Brain microvascular endothelial cell (primary cell): ENCODE data around the gene APCS.

ENCODE experiments used
- DNase-seq: peaks from one replicate; pipeline ENCODE4 v3.0.0-alpha.2; 2020
- H3K27ac ChIP-seq: fragments of 250-450 bp; sonication (Bioruptor Pico); 2 replicates; pipeline ENCODE4 v1.5.1; 2020; ENCODE audit warnings: mild to moderate bottlenecking, moderate library complexity
- H3K27me3 ChIP-seq: fragments of 250-450 bp; sonication (Bioruptor Pico); replicated peaks from 2 replicates; pipeline ENCODE4 v1.5.1; 2020; ENCODE audit warnings: mild to moderate bottlenecking
- H3K36me3 ChIP-seq: fragments of 250-450 bp; sonication (Bioruptor Pico); replicated peaks from 2 replicates; pipeline ENCODE4 v1.5.1; 2020; ENCODE audit warnings: mild to moderate bottlenecking
- H3K4me3 ChIP-seq: 2 replicates; pipeline ENCODE4 v1.5.1; 2011; ENCODE audit warnings: low read depth, mild to moderate bottlenecking, control low read depth, low read length, moderate library complexity
- in situ Hi-C: cut with HindIII; loops from 2 replicates; pipeline ENCODE4 v1.10.0; 2017; ENCODE audit warnings: low sequenced_read_pairs, low pct_ligation_motif_present
- TF ChIP-seq, protein P1 (sequence below): IDR thresholded peaks from 2 replicates; pipeline ENCODE4 v1.5.1; 2011; ENCODE audit warnings: low read depth, mild to moderate bottlenecking, moderate library complexity, low read length, control low read depth, inconsistent platforms; ENCODE audit errors: missing control alignments

Gene APCS

DNA sequence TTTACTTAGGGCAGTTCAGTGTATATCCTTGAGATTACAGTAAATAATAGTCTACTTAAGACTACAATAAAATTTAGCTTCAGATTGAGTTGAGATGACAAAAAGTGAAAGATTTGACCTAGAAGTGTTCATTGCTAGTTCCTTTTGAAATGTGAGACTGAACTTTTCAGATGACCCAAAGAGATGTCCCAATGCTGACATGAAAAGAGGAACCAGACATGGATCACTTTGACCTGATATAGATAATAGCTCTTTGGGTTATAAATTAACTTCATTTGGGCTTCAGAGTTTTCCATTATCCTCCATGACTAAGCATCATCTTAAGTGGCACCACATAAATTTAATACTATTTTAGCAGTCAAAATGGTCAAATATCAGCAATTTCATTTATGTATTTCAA is 26.1 kb upstream of the APCS start:
- Histone ChIP-seq H3K4me3 (no peak overlapping the region), H3K36me3 (no peaks in the 10 kb centered on the region), H3K27me3 (no peaks in the 10 kb centered on the region), H3K27ac (no peak overlapping the region)
- no peak for DNase-seq
- TF ChIP-seq, protein P1, sequence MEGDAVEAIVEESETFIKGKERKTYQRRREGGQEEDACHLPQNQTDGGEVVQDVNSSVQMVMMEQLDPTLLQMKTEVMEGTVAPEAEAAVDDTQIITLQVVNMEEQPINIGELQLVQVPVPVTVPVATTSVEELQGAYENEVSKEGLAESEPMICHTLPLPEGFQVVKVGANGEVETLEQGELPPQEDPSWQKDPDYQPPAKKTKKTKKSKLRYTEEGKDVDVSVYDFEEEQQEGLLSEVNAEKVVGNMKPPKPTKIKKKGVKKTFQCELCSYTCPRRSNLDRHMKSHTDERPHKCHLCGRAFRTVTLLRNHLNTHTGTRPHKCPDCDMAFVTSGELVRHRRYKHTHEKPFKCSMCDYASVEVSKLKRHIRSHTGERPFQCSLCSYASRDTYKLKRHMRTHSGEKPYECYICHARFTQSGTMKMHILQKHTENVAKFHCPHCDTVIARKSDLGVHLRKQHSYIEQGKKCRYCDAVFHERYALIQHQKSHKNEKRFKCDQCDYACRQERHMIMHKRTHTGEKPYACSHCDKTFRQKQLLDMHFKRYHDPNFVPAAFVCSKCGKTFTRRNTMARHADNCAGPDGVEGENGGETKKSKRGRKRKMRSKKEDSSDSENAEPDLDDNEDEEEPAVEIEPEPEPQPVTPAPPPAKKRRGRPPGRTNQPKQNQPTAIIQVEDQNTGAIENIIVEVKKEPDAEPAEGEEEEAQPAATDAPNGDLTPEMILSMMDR: no peak
- in situ Hi-C loops: no loop called here

DNA sequence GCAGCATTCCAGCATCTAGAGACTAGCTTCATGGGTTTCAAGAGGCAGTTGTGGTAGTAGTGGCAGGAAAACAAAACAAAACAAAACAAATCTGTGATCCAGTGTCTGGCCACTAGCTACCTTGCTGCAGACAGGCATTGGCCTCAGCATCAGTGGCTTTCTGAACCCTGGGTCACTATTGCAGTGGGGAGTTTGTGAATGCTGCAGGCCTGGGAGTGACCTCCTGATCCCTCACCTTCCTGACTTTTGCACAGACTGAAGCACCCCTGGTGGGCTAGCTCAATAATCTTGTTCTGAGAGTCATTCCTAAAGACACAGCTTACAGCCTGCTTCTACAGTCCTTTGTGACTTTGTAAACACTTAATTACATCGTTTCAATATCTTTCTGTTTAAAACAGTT is 24.9 kb upstream of the APCS start:
- DNase-seq: no peak
- H3K36me3 ChIP-seq: no peaks in the 10 kb centered on the region
- H3K27me3 ChIP-seq: no peaks in the 10 kb centered on the region
- no peak overlapping the region for H3K4me3 ChIP-seq
- no peak overlapping the region for H3K27ac ChIP-seq
- TF ChIP-seq, protein P1: no peak
- in situ Hi-C loops: no loop called here

DNA sequence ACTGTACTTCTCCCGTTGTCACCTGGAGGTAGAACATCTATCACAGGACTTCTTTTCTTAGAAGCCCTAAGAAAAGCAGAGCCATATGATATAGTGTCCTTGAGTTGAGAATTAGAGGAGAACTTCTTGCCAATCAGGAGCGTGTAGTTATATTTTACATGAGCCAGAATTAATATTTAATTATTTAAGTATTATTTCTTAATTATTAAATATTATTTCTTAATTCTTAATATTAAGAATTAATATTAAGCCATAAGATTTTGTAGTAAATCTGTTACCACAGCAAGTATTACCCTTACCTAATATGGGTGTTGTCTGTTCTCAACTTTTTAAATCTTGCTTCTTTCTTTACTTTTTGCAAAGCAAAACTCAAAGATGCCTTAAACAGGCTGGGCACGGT is 10.2 kb upstream of the APCS start:
- TF ChIP-seq, protein P1: no peak
- no peaks in the 10 kb centered on the region for H3K36me3 ChIP-seq
- in situ Hi-C loops: no loop called here
- H3K27me3 ChIP-seq: no peaks in the 10 kb centered on the region
- H3K4me3 ChIP-seq: no peak overlapping the region
- no peak for DNase-seq
- no peak overlapping the region for H3K27ac ChIP-seq

DNA sequence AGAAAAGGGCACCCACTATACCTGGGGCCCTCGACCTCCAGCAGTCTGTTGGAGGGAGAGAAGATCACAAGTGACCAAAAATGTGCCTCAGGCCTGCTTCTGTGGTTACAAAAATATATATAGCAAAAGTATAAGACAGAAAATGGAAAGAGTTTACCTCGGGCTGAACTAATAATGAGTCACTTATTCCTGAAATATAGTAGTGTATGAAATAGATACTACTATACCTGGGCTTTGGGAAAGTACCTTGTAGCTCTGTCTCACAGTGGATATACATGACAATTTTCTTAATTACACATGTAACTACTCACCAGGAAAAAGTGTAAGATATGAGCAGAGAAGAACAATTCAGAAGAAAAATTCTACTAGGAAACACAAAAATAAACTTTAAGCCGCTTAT is 7.3 kb upstream of the APCS start:
- H3K4me3 ChIP-seq: no peak overlapping the region
- no peaks in the 10 kb centered on the region for H3K27me3 ChIP-seq
- no peak for DNase-seq
- no peaks in the 10 kb centered on the region for H3K36me3 ChIP-seq
- TF ChIP-seq, protein P1: no peak
- in situ Hi-C loops: no loop called here
- H3K27ac ChIP-seq: no peak overlapping the region

DNA sequence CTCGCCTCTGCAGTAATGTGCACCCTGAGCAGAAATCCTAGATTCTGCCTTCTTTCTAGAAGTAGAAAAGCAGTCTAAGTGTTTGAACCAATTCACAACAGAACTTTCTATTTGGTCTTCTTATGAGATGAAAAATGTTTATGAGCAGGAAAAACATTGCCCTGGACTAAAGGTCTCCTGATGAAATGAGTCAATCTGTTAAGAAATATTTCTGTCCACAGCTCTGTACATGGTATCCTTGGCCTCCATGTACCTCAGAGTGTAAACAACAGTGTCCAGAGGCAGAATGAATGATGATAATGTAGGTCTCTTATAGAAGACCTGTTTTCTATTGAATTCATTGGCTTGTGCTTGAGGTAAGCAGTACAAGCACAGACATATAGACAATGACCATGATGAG is 6.2 kb upstream of the APCS start:
- Histone ChIP-seq H3K36me3 (no peaks in the 10 kb centered on the region), H3K4me3 (no peak overlapping the region), H3K27ac (no peak overlapping the region), H3K27me3 (no peaks in the 10 kb centered on the region)
- TF ChIP-seq, protein P1: no peak
- no peak for DNase-seq
- in situ Hi-C loops: no loop called here

DNA sequence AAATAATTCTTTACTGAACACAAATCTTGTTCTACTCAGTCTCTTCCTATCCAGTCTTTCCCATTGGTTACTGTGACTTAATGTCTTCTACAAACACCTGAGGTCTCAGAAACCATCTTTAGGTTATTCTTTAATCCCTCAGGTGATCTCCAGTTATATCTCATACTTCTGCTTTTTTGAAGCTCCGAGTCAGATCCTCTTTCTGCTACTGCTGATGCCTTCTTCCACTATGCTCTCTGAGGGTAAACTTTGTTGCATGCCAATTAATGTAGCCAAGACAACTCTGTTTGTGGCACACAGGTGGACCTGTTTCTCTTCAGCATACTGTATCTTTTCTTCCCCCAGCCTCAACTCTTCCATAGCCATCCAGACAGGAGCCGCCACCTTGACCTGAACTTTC is 3.1 kb upstream of the APCS start:
- no peak overlapping the region for H3K27ac ChIP-seq
- DNase-seq: no peak
- no peaks in the 10 kb centered on the region for H3K27me3 ChIP-seq
- no peaks in the 10 kb centered on the region for H3K36me3 ChIP-seq
- TF ChIP-seq, protein P1: no peak
- no peak overlapping the region for H3K4me3 ChIP-seq
- in situ Hi-C loops: no loop called here
